Motor neuron (in vitro differentiated cells): Measurements from ENCODE around the gene FAM221B. TPM values are rescaled to one million over a fixed set of nuclear protein-coding genes. Genes with fewer than 3 reads are reported as not detected.
A peak's percentile ranks its signal among the peaks of the same experiment; 100 is the strongest.

Source experiments
- ATAC-seq, 8 experiments: fragments of 200-7000 bp; cut with Tn5 transposase; replicated peaks in 6 of 8; 2 replicates each; pipeline ENCODE4 v1.8.0; 2021; ENCODE audit warnings: mild to moderate bottlenecking in 8 of 8, moderate library complexity in 8 of 8
- H3K27ac ChIP-seq, 2 donors: fragments of 250-450 bp; sonication (Bioruptor Pico); 2 replicates each; pipeline ENCODE4 v1.9.0; 2021; ENCODE audit warnings: antibody characterized with exemption in 2 of 2, mild to moderate bottlenecking in 2 of 2, moderate library complexity in 1 of 2
- H3K4me1 ChIP-seq, 2 donors: fragments of 250-450 bp; sonication (Bioruptor Pico); replicated peaks in 1 of 2; 2 replicates each; pipeline ENCODE4 v1.6.1; 2021; ENCODE audit warnings: antibody characterized with exemption in 2 of 2, mild to moderate bottlenecking in 2 of 2, moderate library complexity in 1 of 2
- H3K4me3 ChIP-seq, 5 donors: fragments of 250-450 bp; sonication (Bioruptor Pico); 2 replicates each; pipeline ENCODE4 v1.9.0; 2021; ENCODE audit warnings: antibody characterized with exemption in 5 of 5, mild to moderate bottlenecking in 5 of 5, moderate library complexity in 4 of 5
- WGBS, 10 experiments: fragments of 450-650 bp; shearing (Covaris generic); methylation state at CpG; one replicate each; pipeline ENCODE4 v1.0.0; 2022; 5-methylcytosine and 5-hydroxymethylcytosine counted together
- in situ Hi-C, 9 experiments: fragments of 400-800 bp; cut with MboI; loops; one replicate each; pipeline ENCODE4 v1.15.0; 2021; ENCODE audit warnings: low sequenced_read_pairs in 9 of 9, low pct_unique_long_range_greater_than_20kb in 2 of 9; ENCODE audit not compliant: unreplicated experiment in 9 of 9
- total RNA-seq, 8 experiments: library from RNA; unstranded; fragments of 300-600 nt; gene quantifications; 2 replicates each; pipeline versions ENCODE4 v1.2.3 to v1.2.4, GENCODE V29; 2022

Gene FAM221B, protein sequence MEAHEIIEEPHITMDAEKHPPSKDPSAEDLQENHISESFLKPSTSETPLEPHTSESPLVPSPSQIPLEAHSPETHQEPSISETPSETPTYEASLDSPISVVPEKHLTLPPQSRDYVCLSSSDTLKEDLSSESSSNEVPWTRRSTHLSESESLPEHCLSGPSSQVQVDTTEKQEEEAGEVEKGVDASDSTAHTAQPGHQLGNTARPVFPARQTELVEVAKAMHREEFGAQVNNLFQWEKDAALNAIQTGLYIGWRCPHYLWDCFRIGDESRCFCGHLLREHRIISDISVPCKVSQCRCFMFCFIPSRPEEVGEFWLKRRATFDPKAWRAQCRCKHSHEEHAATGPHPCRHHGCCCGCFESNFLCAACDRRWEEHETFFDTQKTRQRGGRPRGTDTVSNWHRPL
- total RNA-seq, result under 1 TPM; 0.07 to 0.76 (median 0.25) TPM

DNA sequence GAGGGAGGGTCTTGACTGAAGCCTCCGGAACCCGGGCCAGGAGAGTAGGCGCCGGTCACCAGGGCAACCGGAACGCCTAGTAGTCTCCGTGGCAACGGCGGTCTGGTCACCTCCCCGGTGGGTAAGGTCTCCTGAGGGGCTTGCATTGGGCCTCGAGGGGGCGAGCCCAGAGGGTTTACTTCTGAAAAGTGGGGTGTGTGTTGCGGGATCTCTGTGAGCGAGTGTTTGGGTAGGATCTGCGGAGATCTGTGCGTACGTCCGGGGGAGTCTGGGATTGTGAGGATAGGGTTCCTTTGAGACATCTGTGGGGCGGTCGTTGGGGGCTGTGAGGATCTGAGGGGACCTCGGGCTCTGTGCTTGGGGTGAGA is at the start of gene FAM221B:
TSS of gene FAM221B (minus strand) at position 17 of the 368 bp plus-strand sequence. CDS start 2,571 bp downstream, outside the sequence.
- in situ Hi-C loops, result no loop called here
- H3K4me1 ChIP-seq, result peaks cover 17 to 18% of the 10 kb centered on the region in 2 donors
- ATAC-seq, result peak in 7 of 8 experiments; percentile 4 to 49 (median 28)
- H3K4me3 ChIP-seq, result peak within 1 kb of the TSS; percentile 53 to 99 (median 92)
- 0 to 20% (median 3%) methylated on average over 1 to 8 of the region's 21 CpGs; no CpG with 5 or more reads in 5 of the 10 experiments for WGBS, 10 experiments
- peak within 1 kb of the TSS; percentile 75 to 83 for H3K27ac ChIP-seq

DNA sequence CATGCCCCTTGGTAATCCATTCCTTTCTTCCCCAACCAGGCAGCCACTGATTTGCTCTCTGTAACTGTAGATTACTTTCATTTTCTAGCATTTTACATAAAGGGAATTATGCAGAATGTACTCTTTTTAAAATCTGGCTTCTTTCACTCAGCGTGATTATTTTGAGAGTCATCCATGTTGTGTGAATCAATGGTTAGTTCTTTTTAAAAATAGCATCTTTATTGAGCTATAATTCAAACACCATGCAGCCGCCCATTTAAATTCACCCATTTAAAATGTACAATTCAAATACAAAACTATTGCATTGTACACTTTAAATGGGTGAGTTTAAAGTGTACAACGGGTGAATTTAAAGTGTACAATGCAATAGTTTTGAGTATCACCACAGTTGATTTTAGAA is 44.0 kb upstream of the FAM221B start:
- Histone ChIP-seq H3K4me3 (no peak overlapping the region), H3K4me1 (no peaks in the 10 kb centered on the region), H3K27ac (no peak overlapping the region)
- in situ Hi-C loops, result no loop called here
- WGBS, 10 experiments, result 0 to 91% (median 68%) methylated on average over 2 to 3 of the region's 3 CpGs; no CpG with 5 or more reads in 1 of the 10 experiments
- peak in 4 of 8 experiments; percentile 14 to 78 (median 72) for ATAC-seq

DNA sequence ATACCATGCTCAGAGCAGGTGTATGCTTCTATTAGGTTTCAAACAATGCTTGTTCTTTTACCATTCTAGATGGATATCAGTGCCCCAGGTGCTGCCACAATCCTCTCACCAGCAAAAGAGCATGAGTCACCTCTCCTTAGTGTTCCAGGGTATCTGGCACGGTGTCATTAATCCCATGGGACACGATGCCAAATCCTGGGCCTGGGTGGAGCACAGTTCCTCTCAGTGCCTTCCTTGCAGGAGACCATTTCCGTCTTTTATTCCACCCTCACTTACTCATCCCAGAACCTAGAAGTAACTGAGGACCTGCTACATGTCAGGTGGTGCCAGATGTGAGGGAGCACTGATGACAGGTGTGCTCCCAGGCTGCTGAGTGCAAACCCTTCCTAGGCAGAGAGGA is 43.0 kb upstream of the FAM221B start:
- peak in 3 of 8 experiments; percentile 58 to 76 (median 73) for ATAC-seq
- WGBS, 10 experiments, result 52% methylated on average over 2 of the region's 3 CpGs; no CpG with 5 or more reads in 9 of the 10 experiments
- Histone ChIP-seq H3K27ac (no peak overlapping the region), H3K4me1 (no peaks in the 10 kb centered on the region), H3K4me3 (no peak overlapping the region)
- in situ Hi-C loops, result no loop called here

DNA sequence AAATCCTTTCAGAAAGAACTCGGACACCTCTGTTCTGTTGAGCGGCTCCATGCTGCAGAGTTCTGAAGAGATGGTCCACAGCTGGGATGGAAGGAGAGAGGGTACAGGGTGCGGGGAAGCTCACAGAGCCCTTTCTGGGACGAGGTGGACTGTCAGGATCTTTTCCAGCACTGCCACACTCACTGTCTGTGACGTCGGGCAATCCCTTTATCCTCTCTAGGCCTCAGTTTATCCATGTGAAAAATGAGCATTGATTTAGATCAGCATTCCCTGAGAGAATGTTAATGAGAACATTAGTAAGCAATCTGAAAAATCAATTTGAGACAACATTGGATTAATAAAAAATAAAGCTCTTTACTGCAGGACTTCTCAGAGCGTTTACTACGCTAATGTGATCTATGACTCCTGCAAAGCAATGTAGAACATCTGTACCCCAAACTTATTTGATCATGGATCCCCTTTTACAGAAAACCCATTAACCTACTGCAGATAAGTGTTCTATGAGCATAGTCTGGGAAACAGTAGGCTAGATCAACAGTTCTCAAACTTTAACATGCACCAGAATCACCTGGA is 41.9 kb upstream of the FAM221B start, which contains the start of gene OR13J1:
TSS of gene OR13J1 (minus strand) at position 51 of the 573 bp plus-strand sequence. CDS start at position 51, 0 bp downstream.
- Histone ChIP-seq H3K27ac (no peak within 1 kb of the TSS), H3K4me3 (no peak within 1 kb of the TSS), H3K4me1 (no peaks in the 10 kb centered on the region)
- ATAC-seq, result no peak
- in situ Hi-C loops, result no loop called here
- WGBS, 10 experiments, result 43 to 100% (median 92%) methylated on average over 1 to 6 of the region's 8 CpGs; no CpG with 5 or more reads in 1 of the 10 experiments

DNA sequence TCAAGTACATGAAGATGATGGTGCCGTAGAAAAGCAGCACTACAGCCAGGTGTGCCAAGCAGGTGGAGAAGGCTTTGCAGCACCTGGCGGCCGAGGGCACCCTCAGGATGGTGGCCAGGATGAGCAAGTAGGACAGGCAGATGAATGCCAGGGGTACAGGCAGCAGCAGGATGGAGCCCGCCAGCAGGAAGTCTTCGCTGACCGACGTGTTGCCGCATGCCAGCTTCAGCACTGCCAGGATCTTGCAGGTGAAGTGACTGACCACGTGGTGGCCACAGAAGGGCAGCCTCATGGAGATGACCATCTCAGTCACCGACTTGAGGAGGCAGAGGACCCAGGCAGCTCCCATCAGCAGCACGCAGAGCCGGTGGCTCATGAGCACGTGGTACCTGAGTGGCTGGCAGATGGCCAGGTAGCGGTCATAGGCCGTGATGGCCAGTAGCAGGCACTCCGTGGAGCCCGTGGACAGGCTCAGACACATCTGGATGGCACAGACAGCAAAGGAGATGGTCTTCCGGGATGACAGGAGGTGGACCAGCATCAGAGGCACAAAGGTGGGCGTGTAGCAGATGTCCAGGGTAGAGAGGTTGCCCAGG is 41.2 kb upstream of the FAM221B start:
- WGBS, 10 experiments, result 50 to 100% (median 87%) methylated on average over 1 to 16 of the region's 19 CpGs; no CpG with 5 or more reads in 5 of the 10 experiments
- Histone ChIP-seq H3K4me3 (no peak overlapping the region), H3K4me1 (no peaks in the 10 kb centered on the region), H3K27ac (no peak overlapping the region)
- no peak for ATAC-seq
- in situ Hi-C loops, result no loop called here

GRCh38 chr9:35868933-35869332 is 40.4 kb upstream of the FAM221B start:
- no peak for ATAC-seq
- Histone ChIP-seq H3K4me1 (no peaks in the 10 kb centered on the region), H3K4me3 (no peak overlapping the region), H3K27ac (no peak overlapping the region)
- no CpG with 5 or more reads among the region's 2 CpGs for WGBS, 10 experiments
- in situ Hi-C loops, result no loop called here

GRCh38 chr9:35867538-35867937 is 39.0 kb upstream of the FAM221B start:
- H3K27ac ChIP-seq, result no peak overlapping the region
- H3K4me3 ChIP-seq, result no peak overlapping the region
- WGBS, 10 experiments, result 0 to 100% (median 82%) methylated on average over 1 to 3 of the region's 4 CpGs; no CpG with 5 or more reads in 4 of the 10 experiments
- in situ Hi-C loops, result no loop called here
- ATAC-seq, result no peak
- H3K4me1 ChIP-seq, result no peaks in the 10 kb centered on the region

GRCh38 chr9:35864695-35865255 is 36.2 kb upstream of the FAM221B start:
- in situ Hi-C loops, result no loop called here
- no peak for ATAC-seq
- whole genome bisulfite sequencing, 10 experiments, result 64 to 90% (median 88%) methylated on average over 1 to 2 of the region's 8 CpGs; no CpG with 5 or more reads in 5 of the 10 experiments
- Histone ChIP-seq H3K4me1 (no peaks in the 10 kb centered on the region), H3K27ac (no peak overlapping the region), H3K4me3 (no peak overlapping the region)

DNA sequence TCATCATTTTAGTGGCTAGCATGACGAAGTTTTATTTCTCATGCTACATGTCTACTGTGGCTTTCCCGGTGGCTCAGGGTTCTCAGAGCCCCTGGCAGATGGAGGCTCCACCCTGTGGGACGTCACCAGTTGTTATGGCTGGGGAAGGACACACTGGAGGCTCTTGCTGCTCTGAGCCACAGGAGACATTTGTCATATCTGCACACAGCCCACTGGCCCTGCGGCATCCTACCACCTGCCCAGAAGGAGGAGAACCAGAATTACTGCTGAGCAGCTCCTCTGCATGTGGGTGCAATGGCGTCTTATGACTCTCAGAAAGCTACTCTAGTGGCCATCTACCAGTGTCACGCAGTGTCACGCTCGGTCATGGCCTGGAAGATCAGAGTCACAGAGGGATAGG is 35.1 kb upstream of the FAM221B start:
- in situ Hi-C loops, result no loop called here
- Histone ChIP-seq H3K4me3 (no peak overlapping the region), H3K4me1 (no peaks in the 10 kb centered on the region), H3K27ac (no peak overlapping the region)
- 60 to 100% (median 88%) methylated on average over 1 to 3 of the region's 8 CpGs; no CpG with 5 or more reads in 4 of the 10 experiments for WGBS, 10 experiments
- peak in 3 of 8 experiments; percentile 11 to 42 (median 24) for ATAC-seq

GRCh38 chr9:35862328-35862727 is 33.8 kb upstream of the FAM221B start:
- ATAC-seq, result no peak
- no peak overlapping the region for H3K4me3 ChIP-seq
- H3K27ac ChIP-seq, result no peak overlapping the region
- 80 to 100% (median 90%) methylated on average over 1 to 3 of the region's 4 CpGs; no CpG with 5 or more reads in 7 of the 10 experiments for WGBS, 10 experiments
- in situ Hi-C loops, result no loop called here
- H3K4me1 ChIP-seq, result no peaks in the 10 kb centered on the region

- Histone ChIP-seq H3K4me1 (no peaks in the 10 kb centered on the region), H3K27ac (no peak overlapping the region), H3K4me3 (no peak overlapping the region)
- in situ Hi-C loops, result no loop called here
- no peak for ATAC-seq
- 41 to 88% (median 77%) methylated on average over 2 to 6 of the region's 12 CpGs; no CpG with 5 or more reads in 3 of the 10 experiments for WGBS, 10 experiments
Observed at GRCh38 chr9:35861161-35861897, 32.8 kb upstream of the FAM221B start.

- H3K27ac ChIP-seq, result no peak overlapping the region
- in situ Hi-C loops, result no loop called here
- ATAC-seq, result peak in 2 of 8 experiments; percentile 49 to 63
Observed at GRCh38 chr9:35859990-35860339, 31.4 kb upstream of the FAM221B start.

More at GRCh38 chr9:35859990-35860339, 31.4 kb upstream of the FAM221B start:
- WGBS, 10 experiments, result 0 to 100% (median 60%) methylated on average over 1 to 3 of the region's 3 CpGs; no CpG with 5 or more reads in 3 of the 10 experiments
- H3K4me3 ChIP-seq, result no peak overlapping the region
- no peaks in the 10 kb centered on the region for H3K4me1 ChIP-seq
